Left ventricle myocardium inferior (tissue), 1 donor: ENCODE data around the gene SNX13. TPM values are rescaled to one million over a fixed set of nuclear protein-coding genes. Genes with fewer than 3 reads are reported as not detected.
A peak's percentile ranks its signal among the peaks of the same experiment; 100 is the strongest.

ENCODE experiments used
- DNase-seq: peaks from one replicate; pipeline ENCODE4 v3.0.0-alpha.2; 2020
- H3K27ac ChIP-seq: fragments of 200-600 bp; replicated peaks from 2 replicates; pipeline ENCODE4 v1.8.0; 2021
- H3K27me3 ChIP-seq: fragments of 200-600 bp; 2 replicates; pipeline ENCODE4 v1.8.0; 2021; ENCODE audit warnings: low read depth
- H3K36me3 ChIP-seq: fragments of 200-600 bp; 2 replicates; pipeline ENCODE4 v1.8.0; 2021
- H3K4me1 ChIP-seq: fragments of 200-600 bp; 2 replicates; pipeline ENCODE4 v1.8.0; 2021
- H3K4me3 ChIP-seq: fragments of 200-600 bp; 2 replicates; pipeline ENCODE4 v1.8.0; 2021; ENCODE audit warnings: mild to moderate bottlenecking, moderate library complexity
- H3K9me3 ChIP-seq: fragments of 200-600 bp; replicated peaks from 2 replicates; pipeline ENCODE4 v1.8.0; 2021
- CTCF ChIP-seq: fragments of 200-600 bp; IDR thresholded peaks from 2 replicates; pipeline ENCODE4 v1.8.0; 2021; ENCODE audit warnings: antibody characterized with exemption, mild to moderate bottlenecking, borderline replicate concordance
- intact Hi-C: fragments of 100-400 bp; cut with micrococcal nuclease; formaldehyde crosslinking; loops from one replicate; pipeline ENCODE4 v1.11.0; 2022
- long read RNA-seq: library from polyadenylated mRNA; unstranded; transcript quantifications from one replicate; pipeline ENCODE4 v2.0.0, GENCODE V29; 2021
- total RNA-seq: library from RNA; stranded (reverse); fragmentation: NEBNext Ultra II Directional; extraction: Animal tissue kit (Norgen Biotek cat#: 25700); gene quantifications from one replicate; pipeline ENCODE4 v1.2.1, GENCODE V29; 2021
- donor health status: DM: no; HTN: yes; CAD: no; lungs with severe emphysema.

The SNX13 gene
- total RNA-seq = 42.2 TPM
- long read RNA-seq, full-length matches to known transcripts = 26 of 70 reads
- long read RNA-seq, partial matches to known transcripts = 5 of 70 reads
- long read RNA-seq, other reads (novel, unspliced or antisense) = 39 of 70 reads

GRCh38 chr7:17940302-17940883, at the start of gene SNX13:
TSS of gene SNX13 (minus strand) at chr7:17940494. CDS start at chr7:17940295, 199 bp downstream.
- Histone ChIP-seq H3K27ac (peak within 1 kb of the TSS; percentile 96), H3K27me3 (no peaks in the 10 kb centered on the region), H3K4me1 (peaks cover 60% of the 10 kb centered on the region), H3K4me3 (peak within 1 kb of the TSS; percentile 96), H3K9me3 (no peaks in the 10 kb centered on the region), H3K36me3 (no peaks in the 10 kb centered on the region)
- TF ChIP-seq CTCF = peak; percentile 44
- intact Hi-C loops = no loop called here
- DNase-seq = peak; percentile 93

- no peak for TF ChIP-seq CTCF
- no peak overlapping the region for H3K4me3 ChIP-seq
- H3K27me3 ChIP-seq = no peaks in the 10 kb centered on the region
- DNase-seq = no peak
- no peak overlapping the region for H3K27ac ChIP-seq
- H3K9me3 ChIP-seq = no peaks in the 10 kb centered on the region
- intact Hi-C loops = no loop called here
- no peaks in the 10 kb centered on the region for H3K36me3 ChIP-seq
- H3K4me1 ChIP-seq = peaks cover 13% of the 10 kb centered on the region
Observed at GRCh38 chr7:17989546-17989945, 49.3 kb upstream of the SNX13 start.

GRCh38 chr7:17988858-17989257, 48.6 kb upstream of the SNX13 start:
- Histone ChIP-seq H3K27me3 (no peaks in the 10 kb centered on the region), H3K4me3 (no peak overlapping the region), H3K9me3 (no peaks in the 10 kb centered on the region), H3K4me1 (peaks cover 13% of the 10 kb centered on the region), H3K36me3 (no peaks in the 10 kb centered on the region), H3K27ac (no peak overlapping the region)
- intact Hi-C loops = no loop called here
- DNase-seq = no peak
- TF ChIP-seq CTCF = no peak

GRCh38 chr7:17988141-17988540, 47.8 kb upstream of the SNX13 start:
- no peak for DNase-seq
- no peaks in the 10 kb centered on the region for H3K27me3 ChIP-seq
- peak overlapping the region; percentile 11 for H3K27ac ChIP-seq
- H3K4me3 ChIP-seq = no peak overlapping the region
- intact Hi-C loops = no loop called here
- no peaks in the 10 kb centered on the region for H3K9me3 ChIP-seq
- no peaks in the 10 kb centered on the region for H3K36me3 ChIP-seq
- TF ChIP-seq CTCF = no peak
- H3K4me1 ChIP-seq = peaks cover 13% of the 10 kb centered on the region

- Histone ChIP-seq H3K9me3 (peaks cover under 1% of the 10 kb centered on the region), H3K4me3 (no peak overlapping the region), H3K4me1 (peaks cover 13% of the 10 kb centered on the region), H3K27me3 (no peaks in the 10 kb centered on the region), H3K27ac (peak overlapping the region; percentile 57), H3K36me3 (no peaks in the 10 kb centered on the region)
- intact Hi-C loops = no loop called here
- DNase-seq = no peak
- no peak for TF ChIP-seq CTCF
Observed at GRCh38 chr7:17986851-17987250, 46.6 kb upstream of the SNX13 start.
